Mesenchymal stem cell (in vitro differentiated cells and primary cell): ENCODE data around the gene GHRHR.

ENCODE experiments used
- DNase-seq: peaks from one replicate; pipeline ENCODE4 v3.0.0-alpha.2; 2013
- H2AFZ ChIP-seq: one replicate; pipeline ENCODE4 v1.6.1; 2013; ENCODE audit warnings: low read depth, mild to moderate bottlenecking, control low read depth, inconsistent platforms, low read length, moderate library complexity
- H2AK5ac ChIP-seq: 2 replicates; pipeline ENCODE4 v1.6.1; 2013; ENCODE audit warnings: low read length, moderate library complexity, mild to moderate bottlenecking, inconsistent platforms; ENCODE audit not compliant: severe bottlenecking
- H2BK120ac ChIP-seq: one replicate; pipeline ENCODE4 v1.6.1; 2013; ENCODE audit warnings: low read depth, mild to moderate bottlenecking, inconsistent platforms, low read length, moderate library complexity
- H2BK12ac ChIP-seq, 2 experiments: one replicate each; pipeline ENCODE4 v1.6.1; 2013; ENCODE audit warnings: inconsistent platforms in 2 of 2, low read length in 2 of 2, mild to moderate bottlenecking in 2 of 2, moderate library complexity in 2 of 2, control low read depth in 1 of 2
- H2BK15ac ChIP-seq: one replicate; pipeline ENCODE4 v1.6.1; 2013; ENCODE audit warnings: mild to moderate bottlenecking, low read depth, inconsistent platforms; ENCODE audit not compliant: poor library complexity, severe bottlenecking
- H2BK5ac ChIP-seq: 2 replicates; pipeline ENCODE4 v1.6.1; 2013; ENCODE audit warnings: low read depth, mild to moderate bottlenecking, low read length, control low read depth, inconsistent platforms; ENCODE audit not compliant: poor library complexity, severe bottlenecking
- H3K14ac ChIP-seq, 2 experiments: one replicate each; pipeline ENCODE4 v1.6.1; 2013; ENCODE audit warnings: inconsistent platforms in 2 of 2, low read length in 2 of 2, control low read depth in 1 of 2, mild to moderate bottlenecking in 1 of 2, moderate library complexity in 1 of 2
- H3K18ac ChIP-seq, 2 experiments: one replicate each; pipeline ENCODE4 v1.6.1; 2013; ENCODE audit warnings: inconsistent platforms in 2 of 2, low read length in 2 of 2, control low read depth in 1 of 2, low read depth in 1 of 2, mild to moderate bottlenecking in 1 of 2
- H3K23ac ChIP-seq, 2 experiments: one replicate each; pipeline ENCODE4 v1.6.1; 2013; ENCODE audit warnings: inconsistent platforms in 2 of 2, low read length in 2 of 2, mild to moderate bottlenecking in 2 of 2, moderate library complexity in 2 of 2, control low read depth in 1 of 2
- H3K27ac ChIP-seq: 2 replicates; pipeline ENCODE4 v1.5.1; 2013; ENCODE audit warnings: mild to moderate bottlenecking, moderate library complexity, low read length, control low read depth, inconsistent platforms; ENCODE audit not compliant: poor library complexity, severe bottlenecking
- H3K27me3 ChIP-seq, 2 experiments: 2 replicates each; pipeline versions ENCODE4 v1.6.1 to v1.7.0; 2013; ENCODE audit warnings: low read length in 2 of 2, mild to moderate bottlenecking in 2 of 2, moderate library complexity in 2 of 2, control low read depth in 1 of 2, inconsistent platforms in 1 of 2; ENCODE audit not compliant: control insufficient read depth in 1 of 2, insufficient read depth in 1 of 2
- H3K36me3 ChIP-seq, 2 experiments: 2 replicates each; pipeline versions ENCODE4 v1.6.1 to v1.7.0; 2013; ENCODE audit warnings: low read length in 2 of 2, control low read depth in 1 of 2, inconsistent platforms in 1 of 2, low read depth in 1 of 2, mild to moderate bottlenecking in 1 of 2; ENCODE audit not compliant: insufficient read depth in 2 of 2, control insufficient read depth in 1 of 2
- H3K4ac ChIP-seq, 2 experiments: one replicate each; pipeline ENCODE4 v1.6.1; 2013; ENCODE audit warnings: inconsistent platforms in 2 of 2, low read length in 2 of 2, mild to moderate bottlenecking in 2 of 2, moderate library complexity in 2 of 2, control low read depth in 1 of 2, low read depth in 1 of 2
- H3K4me1 ChIP-seq: 2 replicates; pipeline ENCODE4 v1.6.1; 2013; ENCODE audit warnings: low read depth, low read length, control low read depth; ENCODE audit not compliant: control insufficient read depth, insufficient read depth
- H3K4me2 ChIP-seq: 2 replicates; pipeline ENCODE4 v1.6.1; 2013; ENCODE audit warnings: low read length, mild to moderate bottlenecking, inconsistent platforms; ENCODE audit not compliant: poor library complexity, severe bottlenecking
- H3K4me3 ChIP-seq, 2 experiments: 2 replicates each; pipeline versions ENCODE4 v1.5.1 to v1.7.0; 2013; ENCODE audit warnings: low read length in 2 of 2, mild to moderate bottlenecking in 2 of 2, control low read depth in 1 of 2, low read depth in 1 of 2; ENCODE audit not compliant: insufficient read depth in 1 of 2
- H3K79me1 ChIP-seq: replicated peaks from 2 replicates; pipeline ENCODE4 v1.6.1; 2013; ENCODE audit warnings: mild to moderate bottlenecking, control low read depth, low read length, inconsistent platforms; ENCODE audit not compliant: poor library complexity, severe bottlenecking
- H3K9ac ChIP-seq: 2 replicates; pipeline ENCODE4 v1.7.0; 2013; ENCODE audit warnings: mild to moderate bottlenecking, low read length, moderate library complexity
- H3K9me3 ChIP-seq: 2 replicates; pipeline ENCODE4 v1.7.0; 2013; ENCODE audit warnings: mild to moderate bottlenecking, low read length; ENCODE audit not compliant: control insufficient read depth
- H4K8ac ChIP-seq: one replicate; pipeline ENCODE4 v1.6.1; 2013; ENCODE audit warnings: inconsistent platforms, mild to moderate bottlenecking, low read length, moderate library complexity
- H4K91ac ChIP-seq: one replicate; pipeline ENCODE4 v1.6.1; 2013; ENCODE audit warnings: mild to moderate bottlenecking, low read length, inconsistent platforms
- WGBS: methylation state at CpG from one replicate; pipeline ENCODE4 v1.1.7; 2013; ENCODE audit warnings: mixed read lengths; 5-methylcytosine and 5-hydroxymethylcytosine counted together

GHRHR gene

GRCh38 chr7:30980194-30980593, 16.4 kb downstream of the GHRHR start:
- Histone ChIP-seq H3K18ac (no peak overlapping the region), H2BK5ac (no peak overlapping the region), H3K36me3 (no peaks in the 10 kb centered on the region), H2BK15ac (no peak overlapping the region), H3K4me2 (no peak overlapping the region), H3K27me3 (peaks cover 16 to 41% of the 10 kb centered on the region in 2 experiments), H3K27ac (no peak overlapping the region), H2AK5ac (no peak overlapping the region), H3K14ac (no peak overlapping the region), H3K4me1 (peaks cover 9% of the 10 kb centered on the region), H3K23ac (no peak overlapping the region), H4K8ac (no peak overlapping the region), H3K4me3 (no peak overlapping the region), H2BK120ac (no peak overlapping the region), H2BK12ac (no peak overlapping the region), H2AFZ (no peak overlapping the region), H3K9ac (no peak overlapping the region), H4K91ac (no peak overlapping the region), H3K9me3 (no peaks in the 10 kb centered on the region), H3K4ac (no peak overlapping the region), H3K79me1 (no peaks in the 10 kb centered on the region)
- DNase-seq: no peak
- WGBS: 79% methylated on average over 7 of the region's 7 CpGs

DNA sequence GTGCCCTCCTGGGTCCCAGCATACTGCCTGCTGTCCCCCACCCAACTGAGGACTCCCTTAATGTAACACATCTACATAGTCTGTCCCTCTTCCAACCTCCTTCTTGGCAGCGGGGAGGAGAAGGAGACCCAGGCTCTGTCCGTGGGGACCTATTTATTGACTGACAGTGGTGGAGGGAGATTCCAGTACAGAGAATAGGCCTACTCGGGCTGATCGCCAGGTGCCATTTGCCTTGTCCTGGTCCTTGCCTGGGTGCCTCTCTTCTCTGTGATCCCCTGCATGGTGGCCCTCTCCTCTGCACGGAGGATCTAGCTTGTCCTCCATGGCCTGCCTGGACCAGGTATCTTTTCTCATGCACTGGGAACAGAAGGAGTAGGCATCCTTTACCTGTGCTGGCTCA, 17.0 kb downstream of the GHRHR start:
- Histone ChIP-seq H3K4me3 (no peak overlapping the region), H3K14ac (no peak overlapping the region), H3K27me3 (peaks cover 22 to 36% of the 10 kb centered on the region in 2 experiments), H3K23ac (no peak overlapping the region), H3K4me1 (peaks cover 9% of the 10 kb centered on the region), H4K8ac (no peak overlapping the region), H2AK5ac (no peak overlapping the region), H2BK12ac (no peak overlapping the region), H4K91ac (no peak overlapping the region), H3K9ac (no peak overlapping the region), H2BK15ac (no peak overlapping the region), H3K4me2 (no peak overlapping the region), H3K4ac (no peak overlapping the region), H3K36me3 (no peaks in the 10 kb centered on the region), H2BK5ac (no peak overlapping the region), H3K27ac (no peak overlapping the region), H3K79me1 (no peaks in the 10 kb centered on the region), H3K18ac (no peak overlapping the region), H2AFZ (no peak overlapping the region), H3K9me3 (no peaks in the 10 kb centered on the region), H2BK120ac (no peak overlapping the region)
- no peak for DNase-seq
- 79% methylated on average over 4 of the region's 5 CpGs for WGBS

DNA sequence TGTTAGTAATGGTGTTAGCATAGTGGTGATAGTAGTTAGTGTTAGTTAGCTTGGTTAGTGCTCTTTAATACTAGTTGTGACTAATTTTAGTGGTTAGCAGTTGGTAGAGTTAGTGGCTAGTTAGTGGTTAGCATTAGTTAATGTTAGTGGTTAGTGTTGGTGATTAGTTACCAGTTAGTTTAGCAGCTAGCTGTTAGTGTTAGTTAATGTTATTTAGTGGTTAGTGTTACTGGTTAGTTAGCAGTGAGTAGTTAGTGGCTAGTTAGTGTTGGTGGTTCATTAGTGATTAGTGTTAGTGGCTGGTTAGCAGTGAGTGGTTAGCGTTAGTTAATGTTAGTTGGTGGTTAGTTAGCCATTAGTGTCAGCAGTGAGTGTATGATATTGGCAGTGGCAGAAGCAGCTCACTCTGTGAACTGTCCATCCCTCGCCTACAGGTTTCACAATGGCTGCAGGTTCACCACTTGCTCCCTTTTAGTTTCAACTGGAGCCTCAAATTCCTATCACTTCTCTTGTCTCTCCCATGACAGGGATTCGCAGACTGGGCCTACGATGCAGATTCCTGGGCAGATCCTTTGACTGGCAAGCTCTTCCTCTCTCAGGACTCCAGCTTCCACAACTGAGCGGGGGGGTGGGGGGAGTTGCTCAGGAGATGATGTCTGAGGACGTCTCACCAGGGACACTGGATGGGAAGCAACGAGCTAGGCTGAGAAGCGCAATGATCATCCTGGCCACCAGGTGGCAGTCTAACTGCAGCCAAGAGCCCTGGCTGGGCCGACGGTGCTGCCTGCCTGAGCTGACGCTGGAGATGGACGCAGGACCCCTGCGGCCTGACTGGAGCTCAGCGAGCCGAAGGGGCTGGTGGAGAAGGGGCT, 19.5 kb downstream of the GHRHR start:
- peak; percentile 78 for DNase-seq
- Histone ChIP-seq H3K27me3 (peaks cover 21 to 40% of the 10 kb centered on the region in 2 experiments), H3K23ac (no peak overlapping the region), H3K4me3 (no peak overlapping the region), H2BK12ac (no peak overlapping the region), H2BK15ac (no peak overlapping the region), H3K9me3 (no peaks in the 10 kb centered on the region), H3K9ac (no peak overlapping the region), H2AK5ac (no peak overlapping the region), H3K4me1 (peaks cover 6% of the 10 kb centered on the region), H2AFZ (peak overlapping the region; percentile 24), H3K4ac (no peak overlapping the region), H4K8ac (no peak overlapping the region), H3K4me2 (peak overlapping the region; percentile 56), H2BK120ac (no peak overlapping the region), H2BK5ac (no peak overlapping the region), H4K91ac (no peak overlapping the region), H3K14ac (no peak overlapping the region), H3K27ac (no peak overlapping the region), H3K36me3 (no peaks in the 10 kb centered on the region), H3K18ac (no peak overlapping the region), H3K79me1 (no peaks in the 10 kb centered on the region)
- 9% methylated on average over 14 of the region's 15 CpGs for WGBS

DNA sequence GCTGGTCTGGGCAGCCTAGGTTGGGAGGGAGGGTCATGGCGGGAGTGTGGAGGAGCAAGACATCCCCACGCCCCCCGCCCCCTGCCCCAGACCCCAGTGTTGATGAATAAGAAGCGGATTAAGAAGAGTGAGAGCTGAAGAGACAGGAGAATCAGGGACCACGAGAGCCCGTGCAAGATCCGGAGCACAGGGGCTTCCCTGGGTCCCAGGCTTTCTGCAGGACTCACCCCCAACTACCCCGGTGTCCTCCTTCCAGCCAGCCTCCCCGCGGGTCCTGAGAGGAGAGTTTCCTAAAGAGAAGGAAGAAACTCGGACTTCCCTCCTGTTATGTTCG, 20.1 kb downstream of the GHRHR start:
- Histone ChIP-seq H3K9ac (no peak overlapping the region), H2BK12ac (no peak overlapping the region), H2AK5ac (no peak overlapping the region), H3K36me3 (no peaks in the 10 kb centered on the region), H3K9me3 (no peaks in the 10 kb centered on the region), H3K4me2 (peak overlapping the region; percentile 56), H3K4me3 (no peak overlapping the region), H2AFZ (no peak overlapping the region), H3K4ac (no peak overlapping the region), H4K91ac (no peak overlapping the region), H2BK5ac (no peak overlapping the region), H3K27me3 (peaks cover 17 to 40% of the 10 kb centered on the region in 2 experiments), H3K4me1 (peaks cover 10% of the 10 kb centered on the region), H3K14ac (no peak overlapping the region), H4K8ac (no peak overlapping the region), H3K23ac (no peak overlapping the region), H3K18ac (no peak overlapping the region), H3K27ac (no peak overlapping the region), H2BK15ac (no peak overlapping the region), H3K79me1 (no peaks in the 10 kb centered on the region), H2BK120ac (no peak overlapping the region)
- DNase-seq: no peak
- WGBS: 40% methylated on average over 4 of the region's 12 CpGs
